GM21576 (cell line): Measurements from ENCODE around the gene RAP1A.
"Not testable (repeated sequence)": the region's sequence is repeated elsewhere in the genome, so short reads cannot be mapped to it uniquely, and the experiment has no call there.

Source experiments
- ATAC-seq: cut with Tn5 transposase; IDR thresholded peaks from one replicate; pipeline ENCODE4 v1.9.1; 2021; ENCODE audit warnings: mild to moderate bottlenecking, moderate library complexity; ENCODE audit not compliant: unreplicated experiment

Gene RAP1A

GRCh38 chr1:111660204-111661150, 40.9 kb downstream of the RAP1A start:
- ATAC-seq = no peak

DNA sequence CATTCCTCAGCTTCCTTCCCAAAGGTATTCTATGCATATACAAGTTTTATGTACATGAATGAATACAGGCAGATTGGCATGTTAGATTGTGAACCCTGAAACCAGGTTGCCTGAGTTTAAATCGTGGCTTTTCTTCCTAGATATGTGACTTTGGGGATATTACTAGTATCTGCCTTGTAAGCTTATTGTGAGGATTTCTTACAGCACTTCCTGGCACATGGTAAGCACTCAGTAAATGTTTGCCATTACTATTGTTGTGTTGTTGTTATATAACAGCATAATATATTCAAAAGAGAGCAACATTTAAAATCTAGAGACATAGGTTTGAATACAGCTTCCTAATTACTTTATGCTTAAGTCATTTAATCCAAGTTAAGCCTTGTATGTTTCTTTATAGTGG, 45.1 kb downstream of the RAP1A start:
- ATAC-seq = no peak

DNA sequence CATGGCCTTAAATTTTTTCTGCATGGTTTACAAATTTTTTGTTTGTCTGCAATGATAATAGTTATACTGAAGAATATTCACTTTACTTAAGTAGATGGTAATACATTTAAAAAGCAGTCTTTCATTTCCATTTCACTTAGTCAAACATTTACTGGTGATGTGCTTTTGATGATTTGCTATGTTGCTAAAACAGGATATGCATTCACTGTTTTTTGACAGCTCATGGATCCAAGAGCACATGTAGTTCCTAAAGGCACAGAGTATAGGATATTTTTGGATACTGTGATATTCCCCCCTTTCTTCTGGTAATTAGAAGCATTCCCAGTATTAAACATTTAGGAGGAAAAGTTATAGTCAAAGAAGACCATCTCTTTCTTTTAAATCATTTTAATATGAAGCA, 45.9 kb downstream of the RAP1A start:
- ATAC-seq = no peak

DNA sequence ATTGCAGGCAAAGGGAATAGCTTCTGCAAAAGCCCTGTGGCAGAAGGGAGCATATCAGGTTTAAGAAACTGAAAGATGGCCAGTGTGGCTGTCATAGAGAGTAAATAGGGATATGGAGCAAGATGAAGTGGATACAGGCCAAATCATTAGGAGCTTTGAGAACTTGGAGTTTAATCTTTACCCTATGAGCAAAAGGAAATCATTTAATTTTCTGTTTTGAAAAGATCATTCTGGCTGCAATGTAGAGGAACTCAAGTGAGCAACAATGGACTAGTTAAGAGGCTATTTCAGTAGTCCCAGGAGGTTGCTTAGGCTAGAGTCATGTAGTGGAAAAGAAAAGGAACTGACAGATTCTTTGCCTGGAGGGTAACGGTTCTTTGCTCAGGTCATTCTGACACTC, 47.2 kb downstream of the RAP1A start:
- no peak for ATAC-seq

GRCh38 chr1:111669268-111669667, 49.7 kb downstream of the RAP1A start:
- no peak for ATAC-seq

DNA sequence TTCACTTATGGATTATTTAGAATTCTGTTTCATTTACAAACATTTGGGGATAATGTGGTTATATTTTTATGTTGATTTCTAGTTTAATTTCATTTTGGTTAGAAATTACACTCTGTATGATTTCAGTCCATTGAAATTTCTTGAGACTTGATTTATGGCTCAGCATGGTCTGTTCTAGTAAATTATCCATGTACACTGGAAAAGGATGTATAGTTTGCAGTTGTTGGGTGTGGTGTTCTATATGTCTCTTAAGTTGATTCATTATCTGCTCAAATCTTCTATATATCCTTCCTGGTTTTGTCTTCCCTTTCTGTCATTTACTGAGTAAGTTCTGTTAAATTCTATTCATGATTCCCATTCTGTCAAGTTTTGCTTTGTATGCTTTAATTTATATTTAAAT, 52.3 kb downstream of the RAP1A start:
- no peak for ATAC-seq

DNA sequence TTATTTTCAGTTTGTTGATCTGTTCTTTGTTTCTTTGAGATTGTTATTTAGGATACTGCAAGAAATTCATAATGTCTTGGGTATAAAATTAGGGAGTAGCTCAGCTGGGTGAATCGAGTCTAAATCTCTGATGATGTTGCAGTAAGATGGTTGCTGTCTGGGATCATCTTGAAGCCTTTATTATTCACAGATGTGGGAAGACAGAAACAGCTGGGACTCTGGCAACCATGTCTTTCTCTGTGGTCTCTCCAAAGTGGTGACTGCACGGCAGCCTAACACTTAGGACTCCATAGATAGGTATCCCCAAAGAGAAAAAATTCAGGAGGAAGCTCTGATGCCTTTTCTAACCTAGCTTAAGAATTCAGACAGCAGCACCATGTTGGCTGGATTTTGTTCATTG, 52.7 kb downstream of the RAP1A start:
- no peak for ATAC-seq

- ATAC-seq = no peak
Measured at GRCh38 chr1:111677604-111678003, 58.0 kb downstream of the RAP1A start.

DNA sequence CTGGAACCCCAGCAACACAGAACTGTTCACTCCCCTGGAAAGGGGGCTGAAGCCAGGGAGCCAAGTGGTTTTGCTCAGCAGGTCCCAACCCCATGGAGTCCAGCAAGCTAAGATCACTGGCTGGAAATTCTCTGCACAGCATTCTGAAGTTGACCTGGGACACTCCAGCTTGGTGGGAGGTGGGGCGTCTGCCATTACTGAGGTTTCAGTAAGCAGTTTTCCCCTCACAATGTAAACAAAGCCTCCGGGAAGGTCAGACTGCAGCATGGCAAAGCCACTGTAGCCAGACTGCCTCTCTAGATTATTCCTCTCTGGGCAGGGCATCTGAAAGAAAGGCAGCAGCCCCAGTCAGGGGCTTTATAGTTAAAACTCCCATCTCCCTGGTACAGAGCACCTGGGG, 60.0 kb downstream of the RAP1A start:
- no peak for ATAC-seq

DNA sequence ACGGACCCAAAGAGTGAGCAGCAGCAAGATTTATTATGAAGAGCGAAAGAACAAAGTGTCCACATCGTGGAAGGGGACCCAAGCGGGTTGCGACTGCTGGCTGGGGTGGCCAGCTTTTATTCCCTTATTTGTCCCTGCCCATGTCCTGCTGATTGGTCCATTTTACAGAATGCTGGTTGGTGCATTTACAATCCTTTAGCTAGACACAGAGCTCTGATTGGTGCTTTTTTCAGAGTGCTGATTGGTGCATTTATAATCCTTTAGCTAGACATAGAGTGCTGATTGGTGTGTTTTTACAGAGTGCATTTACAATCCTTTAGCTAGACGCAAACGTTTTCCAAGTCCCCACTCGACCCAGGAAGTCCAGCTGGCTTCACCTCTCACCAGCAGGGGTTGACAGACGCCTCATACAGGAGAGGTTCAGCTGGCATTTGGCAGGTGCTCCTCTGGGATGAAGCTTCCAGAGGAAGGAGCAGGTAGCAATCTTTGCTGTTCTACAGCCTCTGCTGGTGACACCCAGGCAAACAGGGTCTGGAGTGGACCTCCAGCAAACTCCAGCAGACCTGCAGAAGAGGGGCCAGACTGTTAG, 60.7 kb downstream of the RAP1A start:
- not testable (repeated sequence) for ATAC-seq

DNA sequence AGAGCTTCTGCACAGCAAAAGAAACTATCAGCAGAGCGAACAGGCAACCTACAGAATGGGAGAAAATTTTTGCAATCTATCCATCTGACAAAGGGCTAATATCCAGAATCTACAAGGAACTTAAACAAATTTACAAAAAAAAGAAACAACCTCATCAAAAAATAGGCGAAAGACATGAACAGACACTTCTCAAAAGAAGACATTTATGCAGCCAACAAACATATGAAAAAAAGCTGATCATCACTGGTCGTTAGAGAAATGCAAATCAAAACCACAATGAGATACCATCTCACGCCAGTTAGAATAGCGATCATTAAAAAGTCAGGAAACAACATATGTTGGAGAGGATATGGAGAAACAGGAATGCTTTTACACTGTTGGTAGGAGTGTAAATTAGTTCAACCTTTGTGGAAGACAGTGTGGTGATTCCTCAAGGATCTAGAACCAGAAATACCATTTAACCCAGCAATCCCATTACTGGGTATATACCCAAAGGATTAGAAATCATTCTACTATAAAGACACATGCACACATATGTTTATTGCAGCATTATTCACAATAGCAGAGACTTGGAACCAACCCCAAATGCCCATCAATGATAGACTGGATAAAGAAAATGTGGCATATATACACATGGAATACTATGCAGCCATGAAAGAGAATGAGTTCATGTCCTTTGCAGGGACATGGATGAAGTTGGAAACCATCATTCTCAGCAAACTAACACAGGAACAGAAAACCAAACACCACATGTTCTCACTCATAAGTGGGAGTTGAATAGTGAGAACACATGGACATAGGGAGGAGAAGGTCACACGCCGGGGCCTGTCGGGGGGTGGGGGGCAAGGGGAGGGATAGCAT, 65.9 kb downstream of the RAP1A start:
- not testable (repeated sequence) for ATAC-seq

DNA sequence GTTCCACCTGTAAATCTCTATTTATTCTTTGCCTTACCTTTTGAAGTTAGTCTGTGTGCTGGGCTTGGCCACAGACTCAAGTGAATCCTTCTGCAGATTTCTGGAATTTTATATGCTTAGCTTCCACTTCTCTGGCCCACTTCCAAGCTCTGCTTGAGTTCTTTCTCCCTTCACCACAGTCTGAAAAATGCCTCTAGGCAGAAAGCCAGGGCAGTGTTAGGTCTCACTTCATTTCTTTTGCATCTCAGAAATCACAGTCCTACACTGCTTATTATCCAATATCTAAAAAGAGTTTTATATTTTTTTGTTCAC, 70.7 kb downstream of the RAP1A start:
- ATAC-seq = no peak

DNA sequence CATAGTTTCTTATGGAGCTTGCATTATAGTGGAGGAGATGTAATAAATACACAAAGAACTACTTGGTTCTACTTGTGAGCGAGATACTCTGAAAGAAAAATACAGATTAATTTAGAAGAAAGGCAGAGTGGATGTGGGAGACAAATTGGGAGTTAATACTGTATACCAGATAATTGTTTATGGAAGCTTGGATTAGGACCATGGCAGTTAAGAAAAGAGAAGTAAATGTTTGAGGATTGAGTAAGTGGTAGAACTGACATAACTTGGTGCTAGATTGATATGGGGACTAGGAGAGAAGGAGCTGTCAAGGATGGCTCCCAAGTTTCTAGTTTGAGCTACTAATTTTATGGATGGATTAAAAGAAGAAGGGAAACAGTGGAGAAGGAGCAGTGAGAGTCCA, 72.3 kb downstream of the RAP1A start:
- no peak for ATAC-seq

- ATAC-seq = no peak
Measured at GRCh38 chr1:111695801-111696200, 76.2 kb downstream of the RAP1A start.

- no peak for ATAC-seq
Measured at GRCh38 chr1:111696330-111696729, 76.7 kb downstream of the RAP1A start.

- no peak for ATAC-seq
Measured at GRCh38 chr1:111699268-111699667, 79.7 kb downstream of the RAP1A start.

GRCh38 chr1:111702504-111703050, 83.0 kb downstream of the RAP1A start:
- ATAC-seq = no peak

DNA sequence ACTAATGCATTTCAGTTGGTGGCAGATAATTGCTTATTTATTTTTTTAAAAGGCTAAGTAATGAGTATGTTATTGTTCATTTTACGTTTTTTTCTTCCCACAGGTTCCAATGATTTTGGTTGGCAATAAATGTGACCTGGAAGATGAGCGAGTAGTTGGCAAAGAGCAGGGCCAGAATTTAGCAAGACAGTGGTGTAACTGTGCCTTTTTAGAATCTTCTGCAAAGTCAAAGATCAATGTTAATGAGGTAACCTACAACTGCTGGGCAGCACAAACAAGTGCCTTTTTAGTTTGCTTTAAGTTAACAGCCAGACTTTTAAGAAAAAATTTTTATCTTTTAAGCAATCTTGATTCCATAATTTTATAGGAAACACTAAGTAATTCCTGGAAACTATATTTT, 84.7 kb downstream of the RAP1A start:
- ATAC-seq = no peak

DNA sequence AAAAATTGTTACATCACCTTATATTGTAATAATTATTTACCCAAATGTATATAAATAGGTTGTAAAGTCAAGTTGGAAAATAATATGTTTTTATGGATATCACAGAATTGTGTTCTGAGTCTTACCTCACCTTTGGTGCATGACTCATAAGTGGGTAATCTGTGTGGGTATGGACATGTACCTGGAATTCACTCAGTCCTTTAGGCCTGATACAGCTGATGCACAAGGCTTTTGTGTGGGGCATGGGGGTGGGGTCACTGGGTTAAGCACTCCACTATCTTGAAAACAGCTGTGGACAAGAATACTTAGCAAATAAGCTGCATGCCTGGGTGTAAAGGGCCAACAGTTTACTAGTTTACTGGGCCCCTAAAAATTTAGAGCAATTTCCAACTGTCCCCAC, 85.2 kb downstream of the RAP1A start:
- ATAC-seq = no peak

GRCh38 chr1:111705841-111706240, 86.3 kb downstream of the RAP1A start:
- ATAC-seq = no peak

DNA sequence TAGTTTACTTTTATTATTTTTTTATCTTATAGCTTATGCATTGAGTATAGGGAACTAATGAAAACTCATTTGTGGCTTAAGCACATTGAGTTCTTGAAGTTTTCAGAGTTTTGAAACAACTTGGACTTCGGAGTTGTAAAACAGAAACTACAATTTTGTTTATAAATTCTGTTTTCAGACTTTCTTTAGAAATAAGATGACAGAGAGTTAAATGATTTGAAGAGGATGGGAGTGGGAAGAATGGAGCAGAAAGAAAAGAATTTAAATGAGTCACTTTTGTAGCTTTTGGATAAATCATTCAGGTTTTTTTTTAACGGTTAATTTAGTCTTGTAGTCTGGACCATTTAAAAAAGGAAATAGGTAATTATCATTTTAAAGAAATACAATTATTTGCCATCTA, 87.3 kb downstream of the RAP1A start:
- no peak for ATAC-seq
